ENCODE results near the gene CLEC11A. TPM values are rescaled to one million over a fixed set of nuclear protein-coding genes. Genes with fewer than 3 reads are reported as not detected.
A peak's percentile ranks its signal among the peaks of the same experiment; 100 is the strongest.
"Not testable (repeated sequence)": the region's sequence is repeated elsewhere in the genome, so short reads cannot be mapped to it uniquely, and the experiment has no call there.

Gene CLEC11A
- total and polyA plus RNA-seq, 9 of the 15 experiments (the other 6 are each of a cell fraction or from before 2014, with no cell fraction given), result 0.39 to 43.9 (median 3.4) TPM

DNA sequence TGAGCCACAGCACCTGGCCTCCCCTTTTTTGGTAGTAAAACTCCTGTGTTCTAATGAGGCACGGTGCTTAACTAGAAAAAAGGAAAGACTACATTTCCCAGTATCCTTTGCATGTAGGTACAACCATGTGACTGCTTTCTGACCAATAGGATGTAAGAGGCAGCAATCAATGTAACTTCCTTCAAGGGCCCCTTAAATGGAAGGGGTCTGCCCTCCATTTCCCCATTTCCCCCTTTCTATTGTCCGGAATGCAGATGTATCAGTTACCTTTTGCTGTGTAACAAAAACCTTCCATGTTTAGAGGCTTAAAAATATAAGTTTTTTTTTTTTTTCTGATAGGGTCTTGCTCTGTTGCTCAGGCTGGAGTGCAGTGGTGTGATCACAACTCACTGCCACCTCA lies 49.3 kb downstream of the CLEC11A start (continued):
- TF ChIP-seq CBX3 (IDR thresholded peaks at IDR 0.05; ENCODE audit: borderline replicate concordance in 1 of 2, low read length in 2 of 2), result 0 out of 3 replicates have a peak, but pooled peaks of 1 of the 2 experiments have one; percentile 48
- TF ChIP-seq, protein P1, sequence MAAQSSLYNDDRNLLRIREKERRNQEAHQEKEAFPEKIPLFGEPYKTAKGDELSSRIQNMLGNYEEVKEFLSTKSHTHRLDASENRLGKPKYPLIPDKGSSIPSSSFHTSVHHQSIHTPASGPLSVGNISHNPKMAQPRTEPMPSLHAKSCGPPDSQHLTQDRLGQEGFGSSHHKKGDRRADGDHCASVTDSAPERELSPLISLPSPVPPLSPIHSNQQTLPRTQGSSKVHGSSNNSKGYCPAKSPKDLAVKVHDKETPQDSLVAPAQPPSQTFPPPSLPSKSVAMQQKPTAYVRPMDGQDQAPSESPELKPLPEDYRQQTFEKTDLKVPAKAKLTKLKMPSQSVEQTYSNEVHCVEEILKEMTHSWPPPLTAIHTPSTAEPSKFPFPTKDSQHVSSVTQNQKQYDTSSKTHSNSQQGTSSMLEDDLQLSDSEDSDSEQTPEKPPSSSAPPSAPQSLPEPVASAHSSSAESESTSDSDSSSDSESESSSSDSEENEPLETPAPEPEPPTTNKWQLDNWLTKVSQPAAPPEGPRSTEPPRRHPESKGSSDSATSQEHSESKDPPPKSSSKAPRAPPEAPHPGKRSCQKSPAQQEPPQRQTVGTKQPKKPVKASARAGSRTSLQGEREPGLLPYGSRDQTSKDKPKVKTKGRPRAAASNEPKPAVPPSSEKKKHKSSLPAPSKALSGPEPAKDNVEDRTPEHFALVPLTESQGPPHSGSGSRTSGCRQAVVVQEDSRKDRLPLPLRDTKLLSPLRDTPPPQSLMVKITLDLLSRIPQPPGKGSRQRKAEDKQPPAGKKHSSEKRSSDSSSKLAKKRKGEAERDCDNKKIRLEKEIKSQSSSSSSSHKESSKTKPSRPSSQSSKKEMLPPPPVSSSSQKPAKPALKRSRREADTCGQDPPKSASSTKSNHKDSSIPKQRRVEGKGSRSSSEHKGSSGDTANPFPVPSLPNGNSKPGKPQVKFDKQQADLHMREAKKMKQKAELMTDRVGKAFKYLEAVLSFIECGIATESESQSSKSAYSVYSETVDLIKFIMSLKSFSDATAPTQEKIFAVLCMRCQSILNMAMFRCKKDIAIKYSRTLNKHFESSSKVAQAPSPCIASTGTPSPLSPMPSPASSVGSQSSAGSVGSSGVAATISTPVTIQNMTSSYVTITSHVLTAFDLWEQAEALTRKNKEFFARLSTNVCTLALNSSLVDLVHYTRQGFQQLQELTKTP (IDR thresholded peaks at IDR 0.05; ENCODE audit: low read depth in 1 of 2, partially characterized antibody in 2 of 2), result peak in 1 of 2 experiments; percentile 85
- TF ChIP-seq SETDB1 (IDR thresholded peaks at IDR 0.05; ENCODE audit: low read length), result no peak

DNA sequence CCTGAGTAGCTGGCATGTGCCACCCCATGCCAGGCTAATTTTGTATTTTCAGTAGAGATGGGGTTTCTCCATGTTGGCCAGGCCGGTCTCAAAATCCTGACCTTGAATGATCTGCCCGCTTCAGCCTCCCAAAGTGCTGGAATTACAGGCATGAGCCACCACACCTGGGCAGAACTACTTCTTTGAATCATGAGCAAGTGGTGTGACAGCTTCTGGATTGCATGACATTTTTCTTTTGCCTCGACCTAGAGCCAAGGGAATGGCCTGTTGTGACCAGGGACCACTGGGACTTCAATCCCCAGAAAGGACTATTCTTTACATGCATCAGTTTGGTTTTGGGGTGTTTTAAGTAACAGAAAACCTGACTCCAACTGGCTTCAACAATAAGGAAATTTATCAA lies 49.7 kb downstream of the CLEC11A start:
- H3K9me1 ChIP-seq (ENCODE audit: control insufficient read depth, insufficient read depth, low read length); CTCF ChIA-PET (ENCODE audit: low intra/inter-chr PET ratio); H3K79me2 ChIP-seq (ENCODE audit: control insufficient read depth, insufficient read depth, low read length); H3K9ac ChIP-seq (ENCODE audit: insufficient read depth in 1 of 2, low read depth in 2 of 2, low read length in 2 of 2); H3K27ac ChIP-seq (ENCODE audit: extremely low read depth, low read depth, low read length); H3K27me3 ChIP-seq (ENCODE audit: control insufficient read depth in 2 of 2, insufficient read depth in 2 of 2, low read length in 2 of 2); H3K9me3 ChIP-seq (replicated peaks; ENCODE audit: control insufficient read depth, insufficient read depth, low read depth, low read length); FAIRE-seq; BruUV-seq (replicated peaks); ATAC-seq; in situ Hi-C loops (cut with MboI); DNase-seq (ENCODE audit: extremely low read depth in 1 of 4, low spot score in 3 of 4); H4K20me1 ChIP-seq (replicated peaks; ENCODE audit: control insufficient read depth, insufficient read depth, low read length); H3K36me3 ChIP-seq (ENCODE audit: control insufficient read depth, insufficient read depth, low read length); intact Hi-C loops (cut with micrococcal nuclease); H3K4me3 ChIP-seq; H3K4me2 ChIP-seq (ENCODE audit: insufficient read depth, low read length): not testable (repeated sequence)
- Histone ChIP-seq H3K4me1 (replicated peaks in 1 of 2; ENCODE audit: control insufficient read depth in 2 of 2, insufficient read depth in 2 of 2, low read length in 2 of 2) (peaks cover 13 to 26% of the 10 kb centered on the region in 2 experiments), H2AFZ (ENCODE audit: low read depth, low read length) (peak overlapping the region; percentile 86)
- WGBS (ENCODE audit: insufficient coverage, low coverage, missing lambda C conversion rate), result 79% methylated on average over 3 of the region's 3 CpGs
- POLR2A ChIA-PET, result interaction anchor here (1.7 kb wide), 1 partner anchor 24 kb away, joined by 6 read pairs; no protein-coding TSS in a partner anchor
